ENCODE measurements around the gene SLFN5. TPM values are rescaled to one million over a fixed set of nuclear protein-coding genes. Genes with fewer than 3 reads are reported as not detected.
"Not testable (repeated sequence)": the region's sequence is repeated elsewhere in the genome, so short reads cannot be mapped to it uniquely, and the experiment has no call there.

The SLFN5 gene
- total RNA-seq, 1 experiment from 2014 or later, result 2.5 TPM

GRCh38 chr17:35234315-35234714, 8.6 kb upstream of the SLFN5 start:
- H3K9me3 ChIP-seq (replicated peaks); H3K27me3 ChIP-seq; H3K4me3 ChIP-seq; H3K4me1 ChIP-seq; H3K27ac ChIP-seq; DNase-seq; H3K36me3 ChIP-seq: not testable (repeated sequence)

- no peaks in the 10 kb centered on the region for H3K27me3 ChIP-seq
- no peak overlapping the region for H3K4me3 ChIP-seq
- no peak overlapping the region for H3K27ac ChIP-seq
- DNase-seq, result no peak
- no peaks in the 10 kb centered on the region for H3K4me1 ChIP-seq
- 0 out of 2 replicates have a peak, but pooled peaks cover 2% of the 10 kb centered on the region for H3K9me3 ChIP-seq (replicated peaks)
- H3K36me3 ChIP-seq, result no peaks in the 10 kb centered on the region
Measured at GRCh38 chr17:35235289-35235688, 7.6 kb upstream of the SLFN5 start.

GRCh38 chr17:35235917-35236316, 7.0 kb upstream of the SLFN5 start:
- no peak overlapping the region for H3K4me3 ChIP-seq
- H3K9me3 ChIP-seq (replicated peaks), result no peaks in the 10 kb centered on the region
- no peaks in the 10 kb centered on the region for H3K4me1 ChIP-seq
- no peak overlapping the region for H3K27ac ChIP-seq
- no peaks in the 10 kb centered on the region for H3K27me3 ChIP-seq
- no peak for DNase-seq
- no peaks in the 10 kb centered on the region for H3K36me3 ChIP-seq

- Histone ChIP-seq H3K9me3 (replicated peaks) (no peaks in the 10 kb centered on the region), H3K27ac (no peak overlapping the region), H3K36me3 (no peaks in the 10 kb centered on the region), H3K4me3 (no peak overlapping the region), H3K4me1 (no peaks in the 10 kb centered on the region), H3K27me3 (no peaks in the 10 kb centered on the region)
- no peak for DNase-seq
Measured at GRCh38 chr17:35236821-35237220, 6.1 kb upstream of the SLFN5 start.

DNA sequence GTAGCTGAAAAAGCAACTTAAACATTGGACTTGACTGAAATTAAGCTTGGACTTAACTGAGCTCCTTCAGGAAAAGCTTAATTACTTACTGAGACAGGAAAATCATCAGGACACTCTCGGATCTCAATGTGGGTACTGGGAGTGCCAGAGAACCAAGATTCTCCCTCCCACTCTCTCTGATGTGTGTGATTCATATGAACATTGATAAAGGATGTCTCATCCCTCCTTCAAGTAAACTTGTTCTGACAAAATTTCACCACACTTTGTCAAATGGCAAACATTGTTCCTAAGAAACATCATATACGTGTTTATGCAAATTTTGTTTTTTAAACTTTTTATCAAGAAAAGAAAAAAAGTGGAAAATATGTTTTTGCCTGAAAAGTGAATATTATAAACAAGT, 4.1 kb upstream of the SLFN5 start:
- Histone ChIP-seq H3K36me3 (no peaks in the 10 kb centered on the region), H3K4me1 (no peaks in the 10 kb centered on the region), H3K27me3 (no peaks in the 10 kb centered on the region), H3K27ac (no peak overlapping the region), H3K9me3 (replicated peaks) (no peaks in the 10 kb centered on the region), H3K4me3 (no peak overlapping the region)
- no peak for DNase-seq

DNA sequence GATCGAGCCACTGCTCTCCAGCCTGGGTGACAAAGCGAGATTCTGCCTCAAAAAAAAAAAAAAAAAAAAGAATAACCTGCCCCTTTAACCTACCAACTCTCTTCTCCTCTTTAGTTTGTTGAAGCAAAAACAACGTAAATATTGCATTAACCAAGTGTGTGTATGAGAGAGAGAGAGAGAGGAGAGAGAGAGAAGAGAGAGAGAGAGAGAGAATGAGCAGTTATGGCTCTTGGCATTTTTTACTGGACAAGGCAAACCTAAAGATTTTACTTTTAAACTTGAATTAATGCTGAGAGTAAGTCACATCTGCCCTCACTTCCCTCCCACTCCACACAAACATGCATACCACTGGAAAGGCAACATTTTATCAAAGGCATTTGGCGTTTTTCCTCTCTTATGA, 3.0 kb upstream of the SLFN5 start:
- Histone ChIP-seq H3K36me3 (no peaks in the 10 kb centered on the region), H3K27me3 (no peaks in the 10 kb centered on the region), H3K9me3 (replicated peaks) (no peaks in the 10 kb centered on the region), H3K27ac (no peak overlapping the region), H3K4me3 (no peak overlapping the region), H3K4me1 (peaks cover 3% of the 10 kb centered on the region)
- DNase-seq, result no peak

GRCh38 chr17:35240861-35241260, 2.0 kb upstream of the SLFN5 start:
- Histone ChIP-seq H3K27me3 (no peaks in the 10 kb centered on the region), H3K4me1 (peaks cover 10% of the 10 kb centered on the region), H3K9me3 (replicated peaks) (no peaks in the 10 kb centered on the region), H3K36me3 (no peaks in the 10 kb centered on the region), H3K27ac (no peak overlapping the region), H3K4me3 (no peak overlapping the region)
- DNase-seq, result no peak

DNA sequence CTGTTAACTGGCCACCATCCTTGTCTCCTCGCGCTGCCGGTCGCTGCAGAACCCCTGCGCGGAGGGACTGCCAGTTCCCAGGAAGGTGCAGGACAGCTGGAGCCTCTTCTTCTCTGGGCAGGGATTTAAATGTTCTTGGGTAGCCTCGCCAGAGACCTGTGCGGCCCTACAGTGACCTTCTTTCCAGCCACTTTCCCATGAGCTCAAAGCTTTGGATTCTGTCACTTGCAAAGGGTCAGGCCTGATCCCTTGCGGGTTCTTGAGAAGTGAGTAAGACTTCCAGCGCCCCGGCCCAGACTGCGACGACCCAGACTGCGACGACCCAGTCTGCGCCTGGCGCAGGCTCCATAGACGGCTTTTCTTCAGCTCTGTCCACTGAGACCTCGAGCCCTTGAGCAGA, 1.4 kb upstream of the SLFN5 start:
- no peaks in the 10 kb centered on the region for H3K9me3 ChIP-seq (replicated peaks)
- no peak for DNase-seq
- H3K27ac ChIP-seq, result no peak overlapping the region
- no peaks in the 10 kb centered on the region for H3K27me3 ChIP-seq
- H3K36me3 ChIP-seq, result no peaks in the 10 kb centered on the region
- no peak overlapping the region for H3K4me3 ChIP-seq
- H3K4me1 ChIP-seq, result peaks cover 10% of the 10 kb centered on the region

DNA sequence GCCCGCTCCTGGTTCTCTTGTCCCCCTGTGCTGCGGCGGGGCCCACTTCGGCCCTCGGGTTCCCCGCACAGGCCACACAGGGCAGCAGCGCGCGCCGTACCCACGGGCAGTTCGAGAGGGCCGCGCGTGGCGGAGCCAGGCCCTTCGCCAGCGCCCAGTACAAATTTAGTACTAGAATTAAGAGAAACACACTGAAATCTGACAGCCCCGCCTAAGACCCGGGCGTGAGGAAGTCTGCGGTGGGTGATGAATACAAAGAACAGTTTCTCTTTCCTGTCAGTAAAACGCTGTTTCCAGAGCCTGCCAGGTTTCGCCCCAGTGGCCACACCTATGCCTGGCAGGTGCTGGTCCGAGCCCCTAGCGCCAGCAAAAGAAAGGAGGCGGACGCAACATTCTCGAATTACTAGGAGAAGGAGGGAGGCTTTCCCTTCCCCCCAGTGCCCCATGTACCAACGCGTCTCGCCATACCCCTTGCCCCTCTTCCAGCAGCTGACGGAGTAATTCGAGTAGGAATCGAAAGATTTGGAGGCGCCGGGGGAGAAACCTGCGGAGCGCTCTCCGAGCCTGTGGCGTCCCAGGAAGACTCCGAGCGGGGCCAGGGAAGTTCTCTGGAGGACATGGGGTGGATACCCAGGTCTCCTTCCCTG, 591 bp upstream of the SLFN5 start:
- peaks cover 10% of the 10 kb centered on the region for H3K4me1 ChIP-seq
- DNase-seq, result peak; percentile 49 to 65
- no peaks in the 10 kb centered on the region for H3K27me3 ChIP-seq

DNA sequence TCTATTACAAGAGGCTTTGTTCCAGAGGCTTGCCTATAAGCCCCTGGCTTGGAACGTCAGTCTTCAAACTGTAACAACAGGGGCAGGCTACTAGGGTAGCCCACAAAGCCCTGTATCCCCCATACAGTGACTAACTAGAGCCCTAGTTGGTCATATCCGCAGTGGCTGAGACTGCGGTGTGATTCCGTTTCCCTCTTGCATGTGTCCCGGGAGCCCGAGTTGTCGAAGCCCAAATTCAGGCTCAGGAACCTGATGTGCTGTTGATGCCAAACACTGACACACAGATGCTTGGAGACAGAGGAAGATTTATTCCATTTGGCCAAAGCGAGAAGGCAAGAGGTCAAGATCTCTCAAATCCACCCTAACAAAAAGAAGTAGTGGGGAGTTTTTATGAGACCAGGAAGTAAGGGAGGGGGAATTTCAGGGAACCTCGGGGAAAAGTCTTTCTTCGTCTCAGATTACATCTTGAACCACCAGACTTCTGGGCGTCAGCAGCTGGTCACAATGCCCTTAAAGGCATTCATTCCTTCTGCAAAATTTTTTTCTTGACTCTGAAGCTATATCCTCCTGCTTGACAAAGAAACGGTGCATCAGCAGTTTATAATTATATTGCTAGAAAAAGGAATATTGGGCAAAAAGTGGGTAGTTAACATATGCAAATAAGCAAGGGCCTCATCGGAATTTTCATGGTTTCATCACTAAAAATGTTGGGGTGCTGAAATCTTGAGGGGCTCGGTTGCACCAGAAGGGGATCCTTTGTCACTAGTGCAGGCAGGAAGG, 879 bp downstream of the SLFN5 start:
- no peaks in the 10 kb centered on the region for H3K27me3 ChIP-seq
- peaks cover 10% of the 10 kb centered on the region for H3K4me1 ChIP-seq
- H3K27ac ChIP-seq, result peak overlapping the region; percentile 69
- H3K36me3 ChIP-seq, result no peaks in the 10 kb centered on the region
- no peaks in the 10 kb centered on the region for H3K9me3 ChIP-seq (replicated peaks)
- H3K4me3 ChIP-seq, result peak overlapping the region; percentile 66
- peak; percentile 59 to 70 for DNase-seq

More for the DNA sequence above, 591 bp upstream of the SLFN5 start:
- H3K36me3 ChIP-seq, result no peaks in the 10 kb centered on the region
- peak overlapping the region; percentile 69; the same call in 1 of the 2 replicates for H3K27ac ChIP-seq
- H3K9me3 ChIP-seq (replicated peaks), result no peaks in the 10 kb centered on the region
- H3K4me3 ChIP-seq, result peak overlapping the region; percentile 66

GRCh38 chr17:35244341-35245195, 1.7 kb downstream of the SLFN5 start:
- peak overlapping the region; percentile 69 for H3K27ac ChIP-seq
- peak; percentile 77 to 85 for DNase-seq

DNA sequence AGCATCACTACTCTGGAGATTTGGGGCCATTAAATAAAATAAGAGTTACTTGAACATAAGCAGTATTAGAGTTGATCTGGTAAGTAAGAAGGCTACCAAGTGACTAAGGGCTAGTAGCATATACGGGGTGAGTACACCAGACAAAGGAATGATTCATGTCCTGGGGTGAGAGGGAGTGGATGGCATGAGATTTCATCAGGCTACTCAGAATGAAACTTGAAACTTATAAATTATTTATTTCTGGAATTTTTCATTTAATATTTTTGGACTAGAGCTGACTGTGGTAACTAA, 2.3 kb downstream of the SLFN5 start:
- peaks cover 10% of the 10 kb centered on the region for H3K4me1 ChIP-seq
- H3K9me3 ChIP-seq (replicated peaks), result no peaks in the 10 kb centered on the region
- H3K36me3 ChIP-seq, result no peaks in the 10 kb centered on the region
- peak; percentile 15 to 39 for DNase-seq
- H3K4me3 ChIP-seq, result peak overlapping the region; percentile 66
- H3K27ac ChIP-seq, result peak overlapping the region; percentile 69
- no peaks in the 10 kb centered on the region for H3K27me3 ChIP-seq

More at GRCh38 chr17:35244341-35245195, 1.7 kb downstream of the SLFN5 start:
- no peaks in the 10 kb centered on the region for H3K36me3 ChIP-seq
- no peaks in the 10 kb centered on the region for H3K9me3 ChIP-seq (replicated peaks)
- no peaks in the 10 kb centered on the region for H3K27me3 ChIP-seq
- H3K4me3 ChIP-seq, result peak overlapping the region; percentile 66
- peaks cover 10% of the 10 kb centered on the region for H3K4me1 ChIP-seq

GRCh38 chr17:35252651-35253050, 9.8 kb downstream of the SLFN5 start:
- Histone ChIP-seq H3K36me3 (no peaks in the 10 kb centered on the region), H3K4me3 (no peak overlapping the region), H3K27ac (no peak overlapping the region), H3K27me3 (no peaks in the 10 kb centered on the region), H3K9me3 (replicated peaks) (no peaks in the 10 kb centered on the region), H3K4me1 (peaks cover 32% of the 10 kb centered on the region)
- DNase-seq, result no peak

GRCh38 chr17:35254107-35254773, 11.4 kb downstream of the SLFN5 start:
- H3K27me3 ChIP-seq, result no peaks in the 10 kb centered on the region
- DNase-seq, result peak; percentile 82 to 92
- peak overlapping the region; percentile 39 for H3K27ac ChIP-seq
- H3K36me3 ChIP-seq, result no peaks in the 10 kb centered on the region
- H3K4me3 ChIP-seq, result no peak overlapping the region
- peaks cover 37% of the 10 kb centered on the region for H3K4me1 ChIP-seq
- no peaks in the 10 kb centered on the region for H3K9me3 ChIP-seq (replicated peaks)

All from SJCRH30 (cell line).